ENCODE measurements around the gene UBE2M. TPM values are rescaled to one million over a fixed set of nuclear protein-coding genes. Genes with fewer than 3 reads are reported as not detected.
"Not testable (repeated sequence)": the region's sequence is repeated elsewhere in the genome, so short reads cannot be mapped to it uniquely, and the experiment has no call there.

Gene UBE2M
- polyA plus RNA-seq, 1 of the 3 experiments (the other 2 are of a cell fraction) = 135 TPM

GRCh38 chr19:58578012-58578925 is 19.9 kb upstream of the UBE2M start:
- Histone ChIP-seq H3K4me3 (ENCODE audit: low read depth in 2 of 2, low read length in 1 of 2) (no peak overlapping the region), H3K4me2 (no peak overlapping the region), H3K36me3 (replicated peaks in 1 of 2; ENCODE audit: control insufficient read depth in 1 of 2, insufficient read depth in 2 of 2, low read length in 1 of 2) (peaks cover 15 to 17% of the 10 kb centered on the region in 2 experiments), H3F3A (replicated peaks; ENCODE audit: insufficient read depth) (peaks cover 11% of the 10 kb centered on the region), H3K27me3 (ENCODE audit: insufficient read depth) (no peaks in the 10 kb centered on the region), H2AFZ (ENCODE audit: low read depth) (no peak overlapping the region), H3K9ac (no peak overlapping the region), H3K9me3 (no peaks in the 10 kb centered on the region), H3K27ac (ENCODE audit: low read depth in 2 of 2, low read length in 1 of 2) (no peak overlapping the region), H3K79me2 (ENCODE audit: insufficient read depth) (peaks cover 61% of the 10 kb centered on the region), H4K20me1 (ENCODE audit: insufficient read depth) (no peaks in the 10 kb centered on the region), H3K4me1 (ENCODE audit: control insufficient read depth in 1 of 2, insufficient read depth in 2 of 2, low read depth in 1 of 2, low read length in 1 of 2) (peaks cover 0 to 11% of the 10 kb centered on the region in 2 experiments; a peak in 1 of 4 replicates), H3K9me2 (no peaks in the 10 kb centered on the region)
- POLR2A ChIA-PET = no interaction called here
- DNase-seq = no peak
- TF ChIP-seq USF2 (IDR thresholded peaks at IDR 0.05; ENCODE audit: borderline replicate concordance, low read depth, low read length) (no peak), USF1 (IDR thresholded peaks at IDR 0.05; ENCODE audit: borderline replicate concordance, low read depth) (no peak), NRF1 (IDR thresholded peaks at IDR 0.05; ENCODE audit: low read depth, low read length) (no peak), YY1 (IDR thresholded peaks at IDR 0.05; ENCODE audit: low read depth) (no peak), NFIC (IDR thresholded peaks at IDR 0.05; ENCODE audit: borderline replicate concordance) (no peak), RCOR1 (IDR thresholded peaks at IDR 0.05; ENCODE audit: low read length) (no peak), FOXJ3 (CRISPR knock-in tag; IDR thresholded peaks at IDR 0.05) (no peak), TEAD4 (IDR thresholded peaks at IDR 0.05; ENCODE audit: borderline replicate concordance, insufficient read depth) (no peak), EP300 (IDR thresholded peaks at IDR 0.05; ENCODE audit: borderline replicate concordance in 1 of 2, low read depth in 1 of 2, low read length in 1 of 2) (no peak), ZBTB33 (IDR thresholded peaks at IDR 0.05; ENCODE audit: borderline replicate concordance, low read depth) (no peak)
- CTCF ChIA-PET = no interaction called here
- 90% methylated on average over 9 of the region's 11 CpGs for WGBS (ENCODE audit: low lambda C conversion rate)

GRCh38 chr19:58577581-58577980 is 19.2 kb upstream of the UBE2M start:
- peaks cover 11% of the 10 kb centered on the region for H3F3A ChIP-seq (replicated peaks; ENCODE audit: insufficient read depth)
- H2AFZ ChIP-seq (ENCODE audit: low read depth); H3K27me3 ChIP-seq (ENCODE audit: insufficient read depth); H3K4me3 ChIP-seq (ENCODE audit: low read depth in 2 of 2, low read length in 1 of 2); H3K9me2 ChIP-seq; H3K27ac ChIP-seq (ENCODE audit: low read depth in 2 of 2, low read length in 1 of 2); POLR2A ChIA-PET; H3K4me2 ChIP-seq; DNase-seq; H3K9ac ChIP-seq; H3K9me3 ChIP-seq; CTCF ChIA-PET; H4K20me1 ChIP-seq (ENCODE audit: insufficient read depth): not testable (repeated sequence)
- WGBS (ENCODE audit: low lambda C conversion rate) = 100% methylated on average over 2 of the region's 2 CpGs
- H3K36me3 ChIP-seq (replicated peaks in 1 of 2; ENCODE audit: control insufficient read depth in 1 of 2, insufficient read depth in 2 of 2, low read length in 1 of 2) = peaks cover 10 to 11% of the 10 kb centered on the region in 2 experiments
- H3K79me2 ChIP-seq (ENCODE audit: insufficient read depth) = peaks cover 60% of the 10 kb centered on the region
- H3K4me1 ChIP-seq (ENCODE audit: control insufficient read depth in 1 of 2, insufficient read depth in 2 of 2, low read depth in 1 of 2, low read length in 1 of 2) = peaks cover 0 to 11% of the 10 kb centered on the region in 2 experiments; a peak in 1 of 4 replicates
